Kidney (tissue), 14 donors: ENCODE data around the gene RBMS1. TPM values are rescaled to one million over a fixed set of nuclear protein-coding genes. Genes with fewer than 3 reads are reported as not detected.

Source experiments
- DNase-seq, 5 donors: peaks; one replicate each; pipeline ENCODE4 v3.0.0-alpha.2; 2013 to 2020
- FAIRE-seq: peaks from 2 replicates; lab custom pipeline; 2012; peaks lifted over from hg19 to GRCh38; lab: Jason Lieb, UNC
- H3K27ac ChIP-seq, 2 donors: one replicate each; pipeline ENCODE4 v1.7.0; 2013; ENCODE audit warnings: low read depth in 2 of 2, low read length in 2 of 2, inconsistent platforms in 1 of 2
- H3K27me3 ChIP-seq: one replicate; pipeline ENCODE4 v1.7.1; 2013; ENCODE audit warnings: low read length, inconsistent platforms; ENCODE audit not compliant: control insufficient read depth, insufficient read depth
- H3K36me3 ChIP-seq, 3 donors: one replicate each; pipeline versions ENCODE4 v1.7.0 to v1.7.1; 2013; ENCODE audit warnings: low read length in 3 of 3, control low read depth in 1 of 3, inconsistent platforms in 1 of 3; ENCODE audit not compliant: insufficient read depth in 3 of 3, control insufficient read depth in 2 of 3
- H3K4me1 ChIP-seq, 3 donors: one replicate each; pipeline versions ENCODE4 v1.7.0 to v1.7.1; 2013; ENCODE audit warnings: low read length in 3 of 3, inconsistent platforms in 1 of 3, low read depth in 1 of 3; ENCODE audit not compliant: control insufficient read depth in 2 of 3, insufficient read depth in 2 of 3
- H3K4me3 ChIP-seq, 3 donors: one replicate each; pipeline versions ENCODE4 v1.7.0 to v1.8.1; 2013; ENCODE audit warnings: low read length in 3 of 3, control low read depth in 1 of 3, inconsistent platforms in 1 of 3
- H3K9ac ChIP-seq, 3 donors: one replicate each; pipeline versions ENCODE4 v1.7.0 to v1.7.1; 2013; ENCODE audit warnings: low read length in 3 of 3, control low read depth in 1 of 3, inconsistent platforms in 1 of 3
- H3K9me3 ChIP-seq, 3 donors: one replicate each; pipeline versions ENCODE4 v1.7.0 to v1.7.1; 2013; ENCODE audit warnings: low read length in 3 of 3, control low read depth in 1 of 3, inconsistent platforms in 1 of 3; ENCODE audit not compliant: control insufficient read depth in 2 of 3, insufficient read depth in 1 of 3
- intact Hi-C: fragments of 100-400 bp; cut with DNase I; formaldehyde crosslinking; loops from one replicate; pipeline ENCODE4 v1.11.1; 2022
- polyA plus RNA-seq: library from polyadenylated mRNA; stranded (reverse); fragments of 350-450 nt; fragmentation: Illumina TruSeq; extraction: RNeasy Lipid Tissue Mini Kit (QIAGEN cat#74804); gene quantifications from one replicate; pipeline ENCODE4 v1.2.3, GENCODE V29; 2014; ENCODE audit warnings: low read depth, low replicate concordance; ENCODE audit not compliant: insufficient read depth
- total RNA-seq: library from RNA; stranded (reverse); fragmentation: NEBNext Ultra II Directional; extraction: Animal tissue kit (Norgen Biotek cat#: 25700); gene quantifications from one replicate; pipeline ENCODE4 v1.2.1, GENCODE V29; 2021
- TF ChIP-seq, protein P1 (sequence below): IDR thresholded peaks from 3 replicates; pipeline ENCODE4 v1.5.1; 2012; ENCODE audit warnings: mild to moderate bottlenecking, moderate library complexity, borderline replicate concordance; ENCODE audit not compliant: insufficient read depth; ENCODE audit errors: extremely low read depth
- donor health status: control.
- donor health status: control.
- donor health status: control.
- donor health status: control.
- donor health status: control.
- donor health status: DM: yes; HTN: yes; CAD: no.
- donor health status: Normal renal cell carcinoma (clear cell type).

The RBMS1 gene
- total and polyA plus RNA-seq, 2 donors from 2014 or later, result 25.6 to 94.8 TPM

DNA sequence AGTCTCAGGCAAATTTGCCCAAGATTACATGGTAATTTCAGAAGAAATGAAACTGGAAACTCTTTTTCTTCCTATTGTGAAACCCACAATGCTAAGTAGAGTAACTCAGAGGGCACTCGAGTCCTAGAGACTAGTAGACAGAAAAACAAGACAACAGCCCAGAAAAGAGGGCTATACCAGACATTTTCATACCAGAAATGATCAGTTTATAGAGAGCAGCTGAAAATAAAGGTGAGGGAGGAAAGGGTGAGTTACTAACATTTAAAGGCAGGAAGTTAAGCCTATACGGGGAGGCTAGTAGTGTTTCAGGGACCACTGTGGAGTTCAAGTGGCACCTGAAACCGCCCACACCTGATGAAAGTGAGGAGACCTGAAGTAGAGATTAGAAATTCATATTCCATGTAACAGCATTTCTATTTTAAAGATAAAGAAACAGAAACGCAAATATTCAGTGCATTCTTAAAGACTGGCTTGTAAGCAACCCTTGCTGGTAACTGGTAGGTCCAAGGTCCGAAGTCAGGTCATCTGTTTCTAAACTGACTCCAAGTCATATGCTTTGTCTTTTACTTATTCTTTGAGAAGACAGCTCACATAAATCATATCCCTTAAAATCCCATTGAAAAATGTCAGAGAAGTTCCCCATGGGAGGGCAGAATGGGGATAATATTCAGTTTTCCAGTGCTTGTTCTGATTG is 148.4 kb downstream of the RBMS1 start:
- Histone ChIP-seq H3K9me3 (no peaks in the 10 kb centered on the region), H3K27me3 (no peaks in the 10 kb centered on the region), H3K4me1 (peaks cover 0 to 34% (median 9%) of the 10 kb centered on the region in 3 donors), H3K36me3 (no peaks in the 10 kb centered on the region), H3K4me3 (peak overlapping the region in 2 of 3 donors; percentile 15 to 31), H3K9ac (no peak overlapping the region), H3K27ac (peak overlapping the region in 1 of 2 donors; percentile 50)
- DNase-seq, result no peak
- intact Hi-C loops, result no loop called here
- no peak for FAIRE-seq
- TF ChIP-seq, protein P1, sequence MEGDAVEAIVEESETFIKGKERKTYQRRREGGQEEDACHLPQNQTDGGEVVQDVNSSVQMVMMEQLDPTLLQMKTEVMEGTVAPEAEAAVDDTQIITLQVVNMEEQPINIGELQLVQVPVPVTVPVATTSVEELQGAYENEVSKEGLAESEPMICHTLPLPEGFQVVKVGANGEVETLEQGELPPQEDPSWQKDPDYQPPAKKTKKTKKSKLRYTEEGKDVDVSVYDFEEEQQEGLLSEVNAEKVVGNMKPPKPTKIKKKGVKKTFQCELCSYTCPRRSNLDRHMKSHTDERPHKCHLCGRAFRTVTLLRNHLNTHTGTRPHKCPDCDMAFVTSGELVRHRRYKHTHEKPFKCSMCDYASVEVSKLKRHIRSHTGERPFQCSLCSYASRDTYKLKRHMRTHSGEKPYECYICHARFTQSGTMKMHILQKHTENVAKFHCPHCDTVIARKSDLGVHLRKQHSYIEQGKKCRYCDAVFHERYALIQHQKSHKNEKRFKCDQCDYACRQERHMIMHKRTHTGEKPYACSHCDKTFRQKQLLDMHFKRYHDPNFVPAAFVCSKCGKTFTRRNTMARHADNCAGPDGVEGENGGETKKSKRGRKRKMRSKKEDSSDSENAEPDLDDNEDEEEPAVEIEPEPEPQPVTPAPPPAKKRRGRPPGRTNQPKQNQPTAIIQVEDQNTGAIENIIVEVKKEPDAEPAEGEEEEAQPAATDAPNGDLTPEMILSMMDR, result no peak

DNA sequence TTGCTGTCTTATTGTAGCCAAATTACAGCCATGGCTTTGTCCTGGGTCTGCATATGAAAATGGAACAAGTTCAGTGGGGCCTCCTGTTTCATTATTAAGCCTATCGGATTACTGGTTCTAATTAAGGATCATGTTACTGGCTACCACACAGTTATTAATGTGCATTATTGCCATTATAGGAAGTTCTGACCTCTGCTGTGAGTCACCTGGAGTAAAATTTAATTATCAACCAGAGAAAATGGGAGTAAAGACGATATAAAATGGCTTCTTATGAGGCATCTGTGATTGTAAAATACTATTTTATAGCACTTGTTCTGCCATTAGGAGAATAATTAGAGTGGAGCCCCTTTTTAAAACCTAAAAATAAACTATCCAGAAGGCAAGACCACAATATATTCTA is 150.2 kb downstream of the RBMS1 start:
- Histone ChIP-seq H3K27ac (no peak overlapping the region), H3K4me3 (no peak overlapping the region), H3K9me3 (no peaks in the 10 kb centered on the region), H3K36me3 (no peaks in the 10 kb centered on the region), H3K9ac (no peak overlapping the region), H3K27me3 (no peaks in the 10 kb centered on the region), H3K4me1 (peaks cover 0 to 22% (median 5%) of the 10 kb centered on the region in 3 donors)
- FAIRE-seq (no peak), DNase-seq (no peak)
- intact Hi-C loops, result no loop called here
- TF ChIP-seq, protein P1, result no peak

DNA sequence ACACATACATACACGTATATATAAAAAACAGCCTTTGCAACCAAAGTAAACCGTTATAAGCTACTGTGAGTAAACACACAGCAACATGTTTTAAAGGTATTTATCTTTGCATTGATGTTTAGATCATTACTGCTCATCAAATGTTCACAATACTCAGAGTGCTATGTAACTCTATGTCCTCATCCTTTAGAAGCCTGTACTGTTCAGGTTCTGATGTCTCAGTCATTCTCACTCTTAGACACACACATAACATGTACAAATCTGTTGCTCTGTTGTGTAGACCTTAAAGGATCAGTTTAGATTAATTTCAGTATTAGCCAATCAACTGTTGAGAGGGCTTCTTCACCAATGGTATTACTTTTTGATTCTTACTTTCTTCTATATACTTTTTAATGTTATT is 153.9 kb downstream of the RBMS1 start:
- TF ChIP-seq, protein P1, result no peak

More for the DNA sequence above, 153.9 kb downstream of the RBMS1 start:
- FAIRE-seq (no peak), DNase-seq (no peak)
- Histone ChIP-seq H3K27me3 (no peaks in the 10 kb centered on the region), H3K36me3 (no peaks in the 10 kb centered on the region), H3K4me1 (peaks cover 0 to 8% (median 0%) of the 10 kb centered on the region in 3 donors), H3K27ac (no peak overlapping the region), H3K9me3 (no peaks in the 10 kb centered on the region), H3K4me3 (no peak overlapping the region), H3K9ac (no peak overlapping the region)
- intact Hi-C loops, result no loop called here
